ENCODE results near the gene MAPKAPK2. TPM values are rescaled to one million over a fixed set of nuclear protein-coding genes. Genes with fewer than 3 reads are reported as not detected.

Gene MAPKAPK2
- total RNA-seq, 1 donor from 2014 or later: 87.9 TPM

DNA sequence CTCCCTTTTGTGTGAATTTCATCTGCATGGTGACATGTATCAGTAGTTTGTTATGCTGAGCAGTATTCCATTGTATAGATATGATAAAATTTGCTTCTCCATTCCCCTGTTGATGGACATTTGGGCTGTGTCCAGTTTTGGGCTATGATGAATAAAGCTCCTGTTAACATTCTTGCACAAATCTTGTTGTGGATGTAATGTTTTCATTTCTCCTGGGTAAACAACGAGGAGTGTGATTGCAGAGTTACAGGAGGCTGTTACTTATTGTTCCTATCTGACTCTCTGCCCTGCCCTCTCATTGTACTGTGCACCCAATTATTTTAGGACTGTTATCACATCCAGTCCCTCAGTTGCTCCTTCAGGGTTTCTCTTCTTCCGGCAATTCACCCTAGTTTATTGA lies 24.2 kb downstream of the MAPKAPK2 start:
- Mint-ChIP-seq H3K4me3 (ENCODE audit: unreplicated experiment) (no peak overlapping the region), H3K27me3 (ENCODE audit: low read depth) (no peaks in the 10 kb centered on the region), H3K36me3 (ENCODE audit: low read depth) (no peaks in the 10 kb centered on the region), H3K9me3 (ENCODE audit: low read depth) (no peaks in the 10 kb centered on the region), H3K4me1 (ENCODE audit: low read depth) (peaks cover 76% of the 10 kb centered on the region), H3K27ac (ENCODE audit: unreplicated experiment) (no peak overlapping the region)
- TF ChIP-seq, protein P1, sequence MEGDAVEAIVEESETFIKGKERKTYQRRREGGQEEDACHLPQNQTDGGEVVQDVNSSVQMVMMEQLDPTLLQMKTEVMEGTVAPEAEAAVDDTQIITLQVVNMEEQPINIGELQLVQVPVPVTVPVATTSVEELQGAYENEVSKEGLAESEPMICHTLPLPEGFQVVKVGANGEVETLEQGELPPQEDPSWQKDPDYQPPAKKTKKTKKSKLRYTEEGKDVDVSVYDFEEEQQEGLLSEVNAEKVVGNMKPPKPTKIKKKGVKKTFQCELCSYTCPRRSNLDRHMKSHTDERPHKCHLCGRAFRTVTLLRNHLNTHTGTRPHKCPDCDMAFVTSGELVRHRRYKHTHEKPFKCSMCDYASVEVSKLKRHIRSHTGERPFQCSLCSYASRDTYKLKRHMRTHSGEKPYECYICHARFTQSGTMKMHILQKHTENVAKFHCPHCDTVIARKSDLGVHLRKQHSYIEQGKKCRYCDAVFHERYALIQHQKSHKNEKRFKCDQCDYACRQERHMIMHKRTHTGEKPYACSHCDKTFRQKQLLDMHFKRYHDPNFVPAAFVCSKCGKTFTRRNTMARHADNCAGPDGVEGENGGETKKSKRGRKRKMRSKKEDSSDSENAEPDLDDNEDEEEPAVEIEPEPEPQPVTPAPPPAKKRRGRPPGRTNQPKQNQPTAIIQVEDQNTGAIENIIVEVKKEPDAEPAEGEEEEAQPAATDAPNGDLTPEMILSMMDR (IDR thresholded peaks at IDR 0.05): no peak
- DNase-seq (ENCODE audit: low spot score): no peak

DNA sequence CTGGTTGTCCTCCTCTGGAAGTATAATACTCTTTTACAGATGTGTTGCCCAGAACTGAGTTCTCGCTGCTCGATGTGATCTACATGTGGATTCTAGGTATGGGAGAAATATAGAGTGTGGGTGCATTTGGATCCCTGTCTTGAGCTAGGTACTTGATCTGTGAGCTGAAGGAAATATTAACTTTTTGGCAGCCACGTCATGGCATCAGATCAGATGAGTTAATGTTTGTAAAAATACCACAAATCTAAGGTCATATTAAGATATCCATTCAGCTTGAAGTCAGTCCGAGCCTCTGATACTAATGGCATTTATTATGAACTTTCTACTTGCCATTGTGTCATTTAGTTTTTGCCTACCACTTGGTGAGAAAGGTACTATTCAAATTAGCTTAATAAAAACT lies 24.6 kb downstream of the MAPKAPK2 start:
- no peak overlapping the region for H3K27ac Mint-ChIP-seq (ENCODE audit: unreplicated experiment)
- TF ChIP-seq, protein P1 (IDR thresholded peaks at IDR 0.05): no peak
- H3K36me3 Mint-ChIP-seq (ENCODE audit: low read depth): no peaks in the 10 kb centered on the region
- no peaks in the 10 kb centered on the region for H3K27me3 Mint-ChIP-seq (ENCODE audit: low read depth)
- no peak for DNase-seq (ENCODE audit: low spot score)
- H3K4me3 Mint-ChIP-seq (ENCODE audit: unreplicated experiment): no peak overlapping the region
- H3K4me1 Mint-ChIP-seq (ENCODE audit: low read depth): peaks cover 77% of the 10 kb centered on the region
- H3K9me3 Mint-ChIP-seq (ENCODE audit: low read depth): no peaks in the 10 kb centered on the region

DNA sequence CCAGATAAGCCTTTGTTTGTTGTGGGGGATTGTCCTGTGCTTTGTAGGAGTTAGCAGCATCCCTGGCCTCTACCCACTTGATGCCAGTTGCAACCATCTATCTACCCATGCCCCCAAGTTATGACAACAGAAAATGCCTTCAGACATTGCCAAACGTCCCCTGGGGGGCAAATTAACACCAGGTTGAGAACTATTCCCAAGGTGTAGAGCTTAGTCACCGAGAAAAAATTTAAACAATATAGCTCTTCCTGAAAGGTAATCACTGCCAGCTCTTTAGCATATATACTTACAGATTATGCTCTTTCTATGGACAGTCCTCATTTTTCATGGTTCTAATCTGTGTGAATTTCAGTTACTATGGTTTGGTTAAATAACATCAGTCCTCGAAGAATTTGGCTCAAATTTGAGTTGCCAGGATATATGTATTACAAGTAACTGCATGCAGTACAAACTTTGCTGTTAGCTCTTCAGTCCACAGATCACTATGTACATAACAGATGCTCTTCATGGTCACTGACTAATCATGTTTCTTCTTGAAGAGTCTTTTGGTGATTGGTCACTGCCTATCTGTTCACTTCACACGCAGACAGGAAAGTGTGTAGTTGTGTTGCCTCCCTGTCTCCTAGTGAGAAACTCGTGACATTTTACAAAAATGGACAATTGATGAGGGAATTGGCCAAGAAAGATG lies 25.2 kb downstream of the MAPKAPK2 start:
- Mint-ChIP-seq H3K9me3 (ENCODE audit: low read depth) (no peaks in the 10 kb centered on the region), H3K27me3 (ENCODE audit: low read depth) (no peaks in the 10 kb centered on the region), H3K36me3 (ENCODE audit: low read depth) (no peaks in the 10 kb centered on the region), H3K4me3 (ENCODE audit: unreplicated experiment) (no peak overlapping the region), H3K4me1 (ENCODE audit: low read depth) (peaks cover 77% of the 10 kb centered on the region), H3K27ac (ENCODE audit: unreplicated experiment) (peak overlapping the region; percentile 67)
- DNase-seq (ENCODE audit: low spot score): no peak
- TF ChIP-seq, protein P1 (IDR thresholded peaks at IDR 0.05): no peak

DNA sequence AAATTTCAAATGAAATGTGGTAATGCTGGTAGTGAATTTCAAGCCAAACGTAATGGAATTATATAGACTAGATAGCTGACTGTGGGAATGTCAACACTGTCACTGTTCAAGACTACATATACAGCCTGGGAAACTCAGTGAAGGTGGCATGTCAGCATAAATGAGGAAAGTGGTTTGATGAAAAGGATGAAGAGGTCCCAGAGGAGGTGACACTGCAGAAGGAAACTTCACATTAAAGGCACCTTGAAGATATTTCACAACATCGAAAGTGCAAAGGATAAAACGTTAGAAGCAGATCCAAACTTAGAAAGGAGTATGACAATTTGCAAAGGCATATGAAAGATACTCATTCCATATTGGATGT lies 25.7 kb downstream of the MAPKAPK2 start:
- Mint-ChIP-seq H3K4me1 (ENCODE audit: low read depth) (peaks cover 77% of the 10 kb centered on the region), H3K27me3 (ENCODE audit: low read depth) (no peaks in the 10 kb centered on the region), H3K27ac (ENCODE audit: unreplicated experiment) (peak overlapping the region; percentile 67), H3K4me3 (ENCODE audit: unreplicated experiment) (no peak overlapping the region), H3K9me3 (ENCODE audit: low read depth) (no peaks in the 10 kb centered on the region), H3K36me3 (ENCODE audit: low read depth) (no peaks in the 10 kb centered on the region)
- TF ChIP-seq, protein P1 (IDR thresholded peaks at IDR 0.05): no peak
- DNase-seq (ENCODE audit: low spot score): no peak

DNA sequence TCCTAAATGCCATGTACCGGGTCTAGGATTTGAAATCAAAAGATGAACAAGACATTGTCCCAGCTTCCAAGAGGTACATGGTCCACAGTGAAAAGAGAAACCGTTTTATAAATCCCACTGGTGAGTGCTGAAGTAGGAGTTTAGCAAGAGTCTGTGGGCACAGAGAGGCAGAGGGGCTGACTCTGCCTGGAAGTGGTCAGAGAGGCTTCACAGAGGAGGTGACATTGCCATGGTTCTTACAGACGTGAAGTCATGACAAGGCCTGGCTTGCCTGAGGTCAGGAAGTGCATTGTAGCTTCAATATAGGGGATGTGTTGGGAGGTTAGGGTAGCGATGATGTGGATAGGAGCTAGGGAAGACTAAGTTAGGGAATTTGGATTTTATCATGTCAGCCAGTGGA lies 28.4 kb downstream of the MAPKAPK2 start:
- H3K9me3 Mint-ChIP-seq (ENCODE audit: low read depth): no peaks in the 10 kb centered on the region
- no peak overlapping the region for H3K4me3 Mint-ChIP-seq (ENCODE audit: unreplicated experiment)
- no peaks in the 10 kb centered on the region for H3K27me3 Mint-ChIP-seq (ENCODE audit: low read depth)
- H3K27ac Mint-ChIP-seq (ENCODE audit: unreplicated experiment): peak overlapping the region; percentile 8
- peaks cover 65% of the 10 kb centered on the region for H3K4me1 Mint-ChIP-seq (ENCODE audit: low read depth)
- TF ChIP-seq, protein P1 (IDR thresholded peaks at IDR 0.05): no peak
- H3K36me3 Mint-ChIP-seq (ENCODE audit: low read depth): no peaks in the 10 kb centered on the region
- DNase-seq (ENCODE audit: low spot score): no peak

Data from chondrocyte (in vitro differentiated cells).